ENCODE data around the gene SUCO.

GRCh38 chr1:172500207-172500606 is 32.7 kb upstream of the SUCO start:
- TF ChIP-seq USF1 (IDR thresholded peaks at IDR 0.05) = no peak
- TF ChIP-seq CEBPB (IDR thresholded peaks at IDR 0.05) = no peak
- no peak for TF ChIP-seq TAF1 (IDR thresholded peaks at IDR 0.05; ENCODE audit: low read depth)
